ENCODE results near the gene RIT2. TPM values are rescaled to one million over a fixed set of nuclear protein-coding genes. Genes with fewer than 3 reads are reported as not detected.

Gene RIT2
- total and polyA plus RNA-seq, 2 of the 4 experiments (the other 2 are of a cell fraction): not detected

DNA sequence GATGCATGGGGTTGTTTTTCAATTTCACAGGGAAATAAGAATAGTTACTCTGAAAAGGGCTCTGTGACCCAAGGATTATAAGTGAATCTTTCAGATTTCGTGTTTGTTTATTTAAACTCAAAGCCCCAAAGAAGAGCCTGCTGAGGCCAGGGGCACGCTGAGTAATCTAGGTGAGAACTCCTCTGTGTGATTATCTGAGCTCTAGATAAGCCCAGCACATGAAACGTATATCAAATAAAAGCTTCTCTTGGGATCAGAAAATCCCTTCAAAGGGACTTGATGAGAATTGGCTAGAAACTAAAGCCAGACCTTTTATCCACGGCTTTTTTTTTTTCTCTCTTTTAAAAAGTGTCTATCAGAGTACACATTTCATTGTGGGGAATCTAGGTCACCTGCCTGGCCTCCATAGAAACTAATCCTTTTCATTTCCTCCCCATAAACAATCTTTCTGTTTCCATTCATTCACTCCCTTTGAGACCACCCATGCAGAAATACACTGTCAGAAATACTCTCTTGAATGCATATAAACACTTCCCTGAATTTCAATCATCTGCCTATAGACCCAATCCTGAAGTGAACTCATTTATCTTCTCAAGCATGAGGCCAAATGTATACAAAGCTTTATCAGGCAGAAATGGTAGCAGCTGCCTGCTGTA, 137.4 kb downstream of the RIT2 start:
- no peak for TF ChIP-seq RFX5 (IDR thresholded peaks at IDR 0.05; ENCODE audit: low read depth, low read length)
- no peak for TF ChIP-seq POLR2A (IDR thresholded peaks at IDR 0.05; ENCODE audit: low read depth, low read length)
- no peak for TF ChIP-seq MXI1 (IDR thresholded peaks at IDR 0.05; ENCODE audit: borderline replicate concordance, low read depth, low read length)
- TF ChIP-seq NFE2L2 (IDR thresholded peaks at IDR 0.05; ENCODE audit: low read depth, low read length): no peak
- POLR2A ChIA-PET (ENCODE audit: unreplicated experiment): no interaction called here
- dilution Hi-C loops (cut with HindIII; ENCODE audit: low sequenced_read_pairs, unreplicated experiment) (no loop called here), intact Hi-C loops (cut with micrococcal nuclease) (no loop called here), in situ Hi-C loops (cut with MboI; ENCODE audit: low sequenced_read_pairs) (no loop called here)
- Histone ChIP-seq H3K4me1 (ENCODE audit: control insufficient read depth, insufficient read depth, low read length) (no peaks in the 10 kb centered on the region), H3K18ac (ENCODE audit: low read depth, low read length) (no peak overlapping the region), H3K23ac (ENCODE audit: low read depth, low read length) (no peak overlapping the region), H3K36me3 (ENCODE audit: control insufficient read depth, insufficient read depth, low read length) (no peaks in the 10 kb centered on the region), H2BK5ac (ENCODE audit: low read depth, low read length, poor library complexity, severe bottlenecking) (no peak overlapping the region), H2BK15ac (ENCODE audit: low read depth, low read length) (no peak overlapping the region), H2BK20ac (ENCODE audit: low read depth, low read length) (no peak overlapping the region), H3K9me1 (ENCODE audit: insufficient read depth, low read length) (no peaks in the 10 kb centered on the region), H3K27me3 (ENCODE audit: control insufficient read depth, insufficient read depth, low read length) (no peaks in the 10 kb centered on the region), H2AK5ac (ENCODE audit: low read depth, low read length) (no peak overlapping the region), H4K5ac (ENCODE audit: low read depth, low read length) (no peak overlapping the region), H3K9me3 (ENCODE audit: control insufficient read depth, insufficient read depth, low read length) (peaks cover 2% of the 10 kb centered on the region), H3K79me1 (ENCODE audit: low read depth in 1 of 2, low read length in 2 of 2) (no peaks in the 10 kb centered on the region), H3K27ac (ENCODE audit: insufficient read depth, low read length) (no peak overlapping the region), H2AK9ac (replicated peaks; ENCODE audit: low read depth, low read length, poor library complexity) (no peak overlapping the region), H3K9ac (ENCODE audit: low read depth, low read length) (no peak overlapping the region), H4K8ac (ENCODE audit: low read depth in 2 of 2, low read length in 2 of 2) (no peak overlapping the region), H3K4me2 (ENCODE audit: low read depth, low read length) (no peak overlapping the region), H2BK120ac (ENCODE audit: low read depth, low read length) (no peak overlapping the region), H3K4me3 (ENCODE audit: insufficient read depth, low read depth, low read length) (no peak overlapping the region), H3K4ac (ENCODE audit: low read depth, low read length) (no peak overlapping the region), H4K20me1 (ENCODE audit: insufficient read depth, low read length) (no peaks in the 10 kb centered on the region), H2AFZ (replicated peaks; ENCODE audit: low read length, poor library complexity) (no peak overlapping the region), H3K56ac (ENCODE audit: extremely low read depth, insufficient read depth, low read length) (no peak overlapping the region), H3K14ac (replicated peaks; ENCODE audit: low read depth, low read length) (no peak overlapping the region), H4K91ac (ENCODE audit: insufficient read depth, low read depth, low read length) (no peak overlapping the region)
- BruUV-seq (replicated peaks): no TSS peak
- ATAC-seq (ENCODE audit: low read depth) (no peak), DNase-seq (no peak)
- WGBS, 2 experiments (ENCODE audit: extremely low coverage in 2 of 2, insufficient read length in 1 of 2): no CpG with 5 or more reads among the region's 4 CpGs
- CTCF ChIA-PET: no interaction called here
